RPMI8226 (cell line): ENCODE results near the gene TRRAP.

ENCODE experiments used
- DNase-seq: peaks from one replicate; pipeline ENCODE4 v3.0.0-alpha.2; 2015

The TRRAP gene

GRCh38 chr7:98903246-98903645 is 24.9 kb downstream of the TRRAP start:
- DNase-seq, result no peak

DNA sequence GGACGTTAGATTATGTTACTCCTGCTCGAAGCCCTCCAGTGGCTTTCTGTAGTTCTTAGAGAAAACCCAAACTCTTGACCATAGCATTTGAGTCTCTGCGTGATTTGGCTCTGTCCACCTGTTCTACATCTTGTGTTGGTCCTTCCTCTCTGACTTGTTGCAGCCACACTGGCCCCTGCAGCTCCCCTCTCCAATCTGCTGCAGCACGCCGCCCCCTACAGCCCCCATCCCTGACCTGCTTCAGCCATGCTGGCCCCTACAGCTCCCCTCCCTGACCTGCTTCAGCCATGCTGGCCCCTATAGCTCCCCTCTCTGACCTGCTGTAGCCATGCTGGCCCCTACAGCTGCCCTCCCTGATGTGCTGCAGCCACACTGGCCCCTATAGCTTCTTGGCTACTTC is 29.2 kb downstream of the TRRAP start:
- no peak for DNase-seq

- no peak for DNase-seq
These were observed 30.3 kb downstream of the TRRAP start for GRCh38 chr7:98908585-98908984.

- DNase-seq, result no peak
These were observed 31.2 kb downstream of the TRRAP start for GRCh38 chr7:98909487-98909886.

DNA sequence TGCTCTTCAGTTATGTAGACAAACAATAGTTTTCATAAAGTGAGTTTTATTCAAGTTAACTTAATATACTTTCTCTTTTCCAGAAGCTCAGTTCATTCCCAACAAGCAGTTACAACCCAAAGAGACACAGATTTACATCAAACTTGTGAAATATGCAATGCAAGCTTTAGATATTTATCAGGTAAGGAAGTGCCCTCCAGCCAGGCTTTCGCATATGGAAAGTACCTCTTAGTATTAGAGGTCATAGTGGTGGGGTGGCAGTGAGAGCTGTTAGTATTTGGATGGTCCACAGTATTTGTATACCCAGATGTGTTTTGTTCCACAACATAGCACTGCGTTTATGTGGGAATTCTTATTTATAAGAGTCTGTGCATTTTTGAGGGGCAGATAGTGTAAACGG is 32.1 kb downstream of the TRRAP start:
- DNase-seq, result no peak

DNA sequence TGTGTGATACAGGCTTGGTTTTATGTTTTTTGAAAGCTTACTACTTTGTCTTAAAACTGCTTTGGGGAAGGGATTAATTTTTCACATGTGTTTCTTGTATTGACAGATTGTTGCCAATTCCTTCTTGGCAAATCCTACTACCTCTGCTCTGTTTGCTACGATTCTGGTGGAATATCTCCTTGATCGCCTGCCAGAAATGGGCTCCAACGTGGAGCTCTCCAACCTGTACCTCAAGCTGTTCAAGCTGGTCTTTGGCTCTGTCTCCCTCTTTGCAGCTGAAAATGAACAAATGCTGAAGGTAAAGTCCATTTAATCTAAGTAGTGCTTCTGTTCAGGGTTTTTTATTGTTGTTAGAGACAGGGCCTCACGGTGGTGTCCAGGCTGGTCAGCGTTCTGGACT is 33.6 kb downstream of the TRRAP start:
- no peak for DNase-seq

DNA sequence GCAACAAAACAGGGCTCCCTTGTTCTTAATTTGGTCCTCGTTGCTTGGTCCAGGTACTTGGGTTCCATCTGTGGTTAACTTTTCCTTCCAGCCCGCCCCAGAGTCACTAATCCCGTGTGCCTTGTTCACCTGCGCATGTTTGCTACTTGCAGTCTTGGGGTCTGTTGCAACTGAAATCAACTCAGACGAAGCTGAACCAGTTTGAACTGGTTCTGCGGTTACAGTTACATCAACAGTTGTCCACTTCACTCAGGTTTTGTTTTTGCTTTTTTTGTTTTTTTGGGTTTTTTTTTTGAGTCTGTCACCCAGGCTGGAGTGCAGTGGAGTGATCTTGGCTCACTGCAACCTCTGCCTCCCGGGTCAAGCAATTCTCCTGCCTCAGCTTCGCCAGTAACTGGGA is 34.7 kb downstream of the TRRAP start:
- no peak for DNase-seq

DNA sequence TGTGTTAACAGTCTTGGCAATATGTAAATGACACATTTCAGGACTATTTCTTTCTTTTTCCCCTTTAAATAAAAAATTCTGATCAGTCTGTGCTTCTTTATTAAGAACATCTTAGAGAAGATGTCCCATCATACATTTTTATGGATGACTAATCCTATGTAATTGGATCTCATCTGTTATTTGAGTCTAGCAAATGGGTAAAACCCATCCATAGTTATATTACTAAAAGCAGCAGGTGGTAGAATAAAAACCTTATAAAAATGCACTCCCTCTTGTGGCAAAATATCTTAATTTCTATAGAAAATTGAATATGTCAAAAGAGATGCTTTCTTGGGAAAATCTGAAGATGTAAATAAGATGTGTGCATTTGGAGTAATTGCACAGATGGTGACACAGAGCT is 35.3 kb downstream of the TRRAP start:
- no peak for DNase-seq

DNA sequence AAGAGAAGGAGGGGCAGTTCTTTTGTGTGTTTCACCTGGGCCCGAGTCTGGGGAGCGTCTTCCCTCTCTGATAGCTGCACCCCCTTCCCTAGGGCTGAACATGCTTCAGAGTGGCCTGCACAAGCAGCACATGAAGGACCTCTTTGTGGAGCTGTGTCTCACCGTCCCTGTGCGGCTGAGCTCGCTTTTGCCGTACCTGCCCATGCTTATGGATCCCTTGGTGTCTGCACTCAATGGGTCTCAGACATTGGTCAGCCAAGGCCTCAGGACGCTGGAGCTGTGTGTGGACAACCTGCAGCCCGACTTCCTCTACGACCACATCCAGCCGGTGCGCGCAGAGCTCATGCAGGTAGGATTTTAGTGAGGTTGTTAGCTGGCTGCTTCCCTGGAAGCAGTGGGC is 39.0 kb downstream of the TRRAP start:
- no peak for DNase-seq

DNA sequence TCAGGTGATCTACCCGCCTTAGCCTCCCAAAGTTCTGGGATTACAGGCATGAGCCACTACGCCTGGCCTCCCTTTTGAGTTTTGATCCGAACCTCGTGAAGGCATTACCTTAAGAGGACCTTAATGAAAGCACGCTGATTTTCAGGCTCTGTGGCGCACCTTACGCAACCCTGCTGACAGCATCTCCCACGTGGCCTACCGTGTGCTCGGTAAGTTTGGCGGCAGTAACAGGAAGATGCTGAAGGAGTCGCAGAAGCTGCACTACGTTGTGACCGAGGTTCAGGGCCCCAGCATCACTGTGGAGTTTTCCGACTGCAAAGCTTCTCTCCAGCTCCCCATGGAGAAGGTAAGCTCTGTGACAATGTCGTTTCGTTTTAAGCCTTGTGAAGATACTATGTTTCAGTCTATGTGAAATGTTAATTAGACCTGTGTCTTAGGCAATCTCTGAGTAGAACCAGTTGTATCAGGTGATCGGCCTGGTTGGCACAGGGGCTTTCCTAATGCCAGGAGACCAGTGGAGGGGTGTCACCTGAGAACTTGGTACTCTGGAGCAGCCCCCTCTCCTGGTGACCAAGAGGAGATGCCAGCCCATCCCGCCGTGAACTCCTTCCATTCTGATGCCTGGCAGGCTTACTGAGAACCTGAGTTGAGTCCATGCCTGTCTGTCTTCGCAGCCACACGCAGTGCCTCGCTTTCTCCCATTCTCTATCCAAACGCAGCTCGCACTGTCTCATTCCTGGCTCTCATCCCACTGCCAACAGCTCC is 43.5 kb downstream of the TRRAP start:
- no peak for DNase-seq

DNA sequence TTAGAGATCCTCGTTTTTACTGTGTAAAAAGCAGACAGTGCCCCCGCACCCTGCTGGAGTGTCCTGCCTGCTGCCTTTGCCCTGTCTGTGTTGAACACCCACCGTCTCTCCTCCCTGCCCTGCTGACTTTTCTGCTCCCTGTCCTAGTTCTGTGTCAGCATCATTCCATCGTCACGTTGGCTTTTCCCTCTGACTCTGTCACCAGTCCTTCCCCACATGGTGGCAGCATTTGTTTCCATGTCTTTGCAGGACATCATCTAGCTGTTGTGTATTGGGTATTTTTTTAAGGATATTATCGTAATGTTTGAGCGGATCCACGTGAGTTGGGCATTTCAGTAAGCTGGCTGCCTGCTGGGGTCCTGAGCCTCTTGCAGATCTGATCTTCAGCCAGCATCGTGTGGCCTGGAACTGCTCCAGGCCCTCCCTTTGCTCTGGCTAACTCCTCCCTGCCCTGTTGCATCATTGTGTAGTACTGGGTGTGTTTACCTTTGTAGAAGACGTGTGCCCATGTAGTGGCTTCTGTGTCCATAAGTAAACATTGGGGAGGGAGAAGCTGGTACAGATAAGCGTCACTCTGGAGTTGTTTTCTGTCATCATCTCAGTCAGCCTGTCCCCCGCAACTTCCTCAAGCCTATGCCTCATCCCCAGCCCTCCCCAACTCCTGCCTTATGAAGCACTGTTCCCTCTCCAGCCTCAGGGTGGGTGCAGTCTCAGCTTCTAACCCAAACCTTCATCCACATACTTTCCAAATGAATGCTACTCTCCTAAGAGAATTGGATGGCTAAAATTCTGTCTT is 44.3 kb downstream of the TRRAP start:
- DNase-seq, result no peak

DNA sequence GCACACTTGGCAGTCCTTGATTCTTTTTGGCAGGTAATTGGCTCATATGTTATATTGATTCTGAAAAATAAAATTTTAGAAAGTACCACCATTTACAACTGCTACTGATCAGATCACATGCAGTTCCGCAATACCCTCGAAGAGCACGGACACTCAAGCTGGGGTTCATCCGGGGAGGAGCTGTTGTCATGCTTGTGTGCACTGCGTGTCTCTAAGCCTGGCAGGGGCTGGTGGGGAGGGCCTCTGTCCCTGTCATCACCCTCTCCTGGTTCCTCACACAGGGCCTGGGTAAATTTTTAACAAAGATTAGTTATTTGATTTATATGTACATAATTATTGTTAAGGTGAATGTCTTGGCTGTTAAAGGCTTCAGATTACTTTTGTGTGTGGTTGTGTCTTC is 45.2 kb downstream of the TRRAP start:
- DNase-seq, result no peak

- no peak for DNase-seq
These were observed 48.8 kb downstream of the TRRAP start for GRCh38 chr7:98927125-98927524.

DNA sequence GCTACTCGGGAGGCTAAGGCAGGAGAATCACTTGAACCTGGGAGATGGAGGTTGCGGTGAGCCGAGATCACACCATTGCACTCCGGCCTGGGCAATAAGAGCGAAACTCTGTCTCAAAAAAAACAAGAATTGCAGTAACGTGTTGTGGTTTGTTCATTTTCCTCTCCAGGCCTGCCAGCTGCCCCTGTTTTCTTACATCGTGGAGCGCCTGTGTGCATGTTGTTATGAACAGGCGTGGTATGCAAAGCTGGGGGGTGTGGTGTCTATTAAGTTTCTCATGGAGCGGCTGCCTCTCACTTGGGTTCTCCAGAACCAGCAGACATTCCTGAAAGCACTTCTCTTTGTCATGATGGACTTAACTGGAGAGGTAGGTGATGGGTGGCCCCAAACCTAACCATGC is 52.1 kb downstream of the TRRAP start:
- DNase-seq, result no peak

- no peak for DNase-seq
These were observed 52.6 kb downstream of the TRRAP start for GRCh38 chr7:98930921-98931320.

DNA sequence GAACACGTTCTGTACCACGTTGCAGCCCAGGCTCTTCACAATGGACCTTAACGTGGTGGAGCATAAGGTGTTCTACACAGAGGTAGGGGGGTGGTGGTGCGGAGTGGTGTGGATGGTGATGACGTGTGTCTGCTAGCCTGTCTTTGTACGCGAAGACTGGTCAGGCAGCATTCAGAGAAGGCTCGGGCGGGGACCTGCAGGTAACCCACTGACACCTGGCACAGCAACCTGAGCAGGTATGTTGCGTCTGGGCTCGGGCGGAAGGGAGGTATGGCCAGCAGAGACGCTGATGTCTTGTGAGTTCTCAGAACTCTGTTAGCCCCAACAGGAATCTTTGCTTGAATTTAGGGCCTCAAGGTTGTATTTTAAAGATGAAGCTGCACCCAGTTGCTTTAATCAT is 55.0 kb downstream of the TRRAP start:
- DNase-seq, result no peak

- no peak for DNase-seq
These were observed 55.9 kb downstream of the TRRAP start for GRCh38 chr7:98934267-98934666.

- DNase-seq, result no peak
These were observed 57.5 kb downstream of the TRRAP start for GRCh38 chr7:98935811-98936210.

DNA sequence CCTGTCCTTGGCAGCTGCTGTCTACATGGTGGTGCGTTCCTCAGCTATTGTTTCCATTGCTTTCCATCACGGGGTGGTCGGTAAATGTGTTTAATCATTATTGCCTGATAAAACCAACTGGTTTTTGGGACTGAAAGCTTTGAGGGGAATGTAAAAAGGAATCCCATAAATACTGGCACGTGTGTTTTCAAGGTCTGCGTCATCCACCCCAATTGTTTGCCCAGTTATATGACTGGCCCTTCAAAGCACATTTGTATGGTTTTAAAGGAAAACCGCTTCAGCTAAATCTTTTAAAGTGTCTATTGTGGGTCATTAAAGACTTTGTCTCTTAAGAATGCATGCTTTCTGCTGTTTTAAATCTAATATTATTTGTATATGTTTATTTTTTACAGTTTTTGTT is 65.0 kb downstream of the TRRAP start:
- DNase-seq, result no peak

DNA sequence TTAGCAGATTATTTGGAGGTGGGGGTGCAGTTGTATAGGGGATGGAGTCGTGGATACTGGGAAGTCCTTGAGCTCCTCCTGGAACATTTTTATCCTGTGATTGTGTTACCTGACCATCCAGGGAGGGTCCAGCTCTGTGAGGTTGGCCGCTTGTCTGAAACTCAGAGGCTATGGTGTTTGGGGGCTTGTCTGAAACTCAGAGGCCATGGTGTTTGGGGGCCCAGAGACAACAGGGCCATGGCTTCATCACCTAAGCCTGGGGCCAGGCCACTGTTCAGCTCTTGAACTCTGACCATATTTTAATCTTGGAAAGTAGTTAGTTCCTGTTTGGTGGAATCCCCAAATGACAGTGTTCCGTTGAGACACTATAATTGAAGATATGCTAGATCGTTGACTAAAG is 66.1 kb downstream of the TRRAP start:
- no peak for DNase-seq

DNA sequence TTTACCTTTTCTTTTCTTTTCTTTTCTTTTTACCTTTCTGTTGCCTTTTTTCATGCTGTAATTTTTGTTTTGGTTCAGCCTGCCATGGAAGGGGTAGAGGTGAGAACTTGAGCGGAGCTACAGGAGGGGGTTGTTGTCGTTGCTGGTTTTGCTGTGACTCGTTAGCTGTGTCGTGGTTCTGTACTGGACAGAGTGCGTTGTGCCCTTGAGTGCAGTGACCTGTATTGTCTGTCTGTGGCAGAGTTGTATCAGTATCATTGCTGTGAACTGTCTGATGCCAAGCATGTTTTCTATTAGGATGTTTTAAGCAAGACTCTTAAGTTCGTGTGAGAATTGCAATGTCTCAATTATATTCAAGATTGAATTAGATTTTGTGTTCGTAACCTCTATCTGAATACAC is 67.5 kb downstream of the TRRAP start:
- DNase-seq, result no peak

DNA sequence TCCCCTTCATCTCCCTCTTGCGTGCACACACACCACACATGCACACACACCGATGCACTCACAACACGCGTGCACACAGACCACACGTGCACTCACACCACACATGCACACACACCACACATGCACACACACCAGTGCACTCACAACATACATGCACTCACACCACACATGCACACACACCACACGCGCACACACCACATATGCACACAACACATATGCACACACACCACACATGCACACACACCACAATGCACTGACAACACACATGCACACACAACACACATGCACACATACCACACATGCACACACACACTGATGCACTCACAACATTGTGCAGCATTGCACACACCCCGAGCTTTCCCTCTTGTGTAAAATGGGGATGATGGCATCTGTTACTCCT is 68.1 kb downstream of the TRRAP start:
- DNase-seq, result no peak

DNA sequence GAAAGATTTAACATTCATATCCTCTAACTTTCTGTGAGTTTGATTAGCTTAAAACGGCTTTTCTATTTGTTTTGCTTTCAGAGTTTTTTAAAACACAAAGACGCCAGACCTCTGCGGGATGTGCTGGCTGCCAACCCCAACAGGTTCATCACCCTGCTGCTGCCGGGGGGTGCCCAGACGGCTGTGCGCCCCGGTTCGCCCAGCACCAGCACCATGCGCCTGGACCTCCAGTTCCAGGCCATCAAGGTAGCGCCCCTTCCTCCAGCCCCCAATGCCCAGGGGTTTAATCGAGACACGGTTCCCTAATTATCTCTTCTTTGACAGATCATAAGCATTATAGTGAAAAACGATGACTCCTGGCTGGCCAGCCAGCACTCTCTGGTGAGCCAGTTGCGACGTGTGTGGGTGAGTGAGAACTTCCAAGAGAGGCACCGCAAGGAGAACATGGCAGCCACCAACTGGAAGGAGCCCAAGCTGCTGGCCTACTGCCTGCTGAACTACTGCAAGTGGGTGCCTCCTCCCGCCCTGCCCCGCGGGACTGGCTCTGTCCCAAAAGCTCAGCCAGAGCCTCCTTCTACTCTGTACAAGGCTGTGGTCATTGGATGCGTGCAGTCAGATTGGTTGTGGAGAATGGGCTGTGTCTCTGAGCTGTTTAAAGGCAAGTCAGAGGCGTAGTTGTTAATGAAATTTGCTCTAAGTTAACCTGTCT is 71.2 kb downstream of the TRRAP start:
- DNase-seq, result no peak

DNA sequence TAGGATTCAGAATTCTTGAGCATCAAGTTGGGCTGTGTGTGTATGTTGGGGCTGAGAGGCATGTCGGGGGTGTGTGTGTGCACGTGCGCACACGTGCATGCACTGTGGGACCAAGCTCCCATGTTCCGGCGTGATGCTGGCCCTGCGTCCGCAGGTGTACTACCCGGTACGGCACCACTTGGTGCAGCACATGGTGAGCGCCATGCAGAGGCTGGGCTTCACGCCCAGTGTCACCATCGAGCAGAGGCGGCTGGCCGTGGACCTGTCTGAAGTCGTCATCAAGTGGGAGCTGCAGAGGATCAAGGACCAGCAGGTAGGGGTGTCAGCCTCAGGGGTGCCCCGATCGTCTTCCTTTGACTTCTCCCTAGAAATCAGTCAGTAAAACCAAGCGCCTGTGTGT is 77.7 kb downstream of the TRRAP start:
- no peak for DNase-seq
